Ovary (tissue), 9 donors: Measurements from ENCODE around the gene TET2. TPM values are rescaled to one million over a fixed set of nuclear protein-coding genes. Genes with fewer than 3 reads are reported as not detected.
A peak's percentile ranks its signal among the peaks of the same experiment; 100 is the strongest.

ENCODE experiments used
- DNase-seq, 5 donors: peaks; one replicate each; pipeline ENCODE4 v3.0.0-alpha.2; 2019 to 2020
- H3K27ac ChIP-seq, 2 donors: fragments of 200-600 bp; one replicate each; pipeline versions ENCODE4 v1.5.1 to v1.8.0; 2019 to 2022
- H3K27me3 ChIP-seq: fragments of 200-600 bp; one replicate; pipeline ENCODE4 v1.8.0; 2022
- H3K36me3 ChIP-seq: fragments of 200-600 bp; sonication (generic); one replicate; pipeline ENCODE4 v1.5.1; 2019
- H3K4me1 ChIP-seq: one replicate; pipeline ENCODE4 v1.8.1; 2013; ENCODE audit warnings: mild to moderate bottlenecking, moderate library complexity; ENCODE audit not compliant: insufficient read depth
- H3K4me3 ChIP-seq: fragments of 200-600 bp; sonication (generic); one replicate; pipeline ENCODE4 v1.5.1; 2017
- H3K9me3 ChIP-seq, 2 donors: fragments of 200-600 bp in 1 of 2; sonication (generic) in 1 of 2; one replicate each; pipeline versions ENCODE4 v1.5.1 to v1.8.1; 2013 to 2019; ENCODE audit warnings: mild to moderate bottlenecking in 1 of 2, moderate library complexity in 1 of 2
- CTCF ChIP-seq, 3 donors: fragments of 450-650 bp in 2 of 3; fragments of 200-600 bp in 1 of 3; IDR thresholded peaks; one replicate each; pipeline versions ENCODE4 v1.5.1 to v1.8.0; 2016 to 2022; ENCODE audit warnings: antibody characterized with exemption in 3 of 3, mild to moderate bottlenecking in 1 of 3
- EP300 ChIP-seq: sonication (generic); formaldehyde crosslinking; IDR thresholded peaks from one replicate; pipeline ENCODE4 v1.6.1; 2017; ENCODE audit warnings: antibody characterized with exemption
- POLR2A ChIP-seq: fragments of 450-650 bp; IDR thresholded peaks from one replicate; pipeline ENCODE4 v1.6.1; 2017; ENCODE audit warnings: antibody characterized with exemption, mild to moderate bottlenecking, moderate library complexity
- WGBS, 3 donors: extraction: QIAGEN DNeasy Blood & Tissue Kit in 1 of 3; methylation state at CpG; one replicate each; pipeline versions ENCODE4 v1.1.5 to v1.1.7; 2013 to 2017; 5-methylcytosine and 5-hydroxymethylcytosine counted together
- intact Hi-C, 4 donors: fragments of 100-400 bp; cut with DNase I; formaldehyde crosslinking; loops; one replicate each; pipeline versions ENCODE4 v1.11.0 to v1.15.1; 2022 to 2023
- polyA plus RNA-seq, 2 donors: library from polyadenylated mRNA; stranded (reverse); fragments of 200-250 nt in 1 of 2; fragments of 350-450 nt in 1 of 2; fragmentation: Illumina TruSeq in 1 of 2; extraction: RNeasy Lipid Tissue Mini Kit (QIAGEN cat#74804) in 1 of 2; gene quantifications; one replicate each; pipeline ENCODE4 v1.2.3, GENCODE V29; 2013 to 2014
- total RNA-seq, 7 donors: library from RNA; depleted of rRNA in 2 of 7; stranded (reverse); fragments of >200 nt in 2 of 7; fragmentation: NEBNext Ultra II Directional in 3 of 7; extraction: Animal tissue kit (Norgen Biotek cat#: 25700) in 3 of 7; gene quantifications; one replicate each; pipeline versions ENCODE4 v1.1.0 to v1.2.4, GENCODE V29; 2016 to 2023
- donor health status: DM: no; HTN: no; CAD: no; lungs with moderate emphysema.
- donor health status: DM: no; HTN: no; CAD: no.
- donor health status: Bipolar disorder and iron deficiency.
- donor health status: DM: yes; HTN: yes; CAD: no.
- donor health status: DM: no; HTN: no; CAD: no.
- donor health status: DM: yes; HTN: yes; CAD: no.

Gene TET2
- total and polyA plus RNA-seq, 9 donors: 3.7 to 20.8 (median 17.3) TPM

- WGBS, 3 donors: 25 to 29% (median 26%) methylated on average over 21 of the region's 21 CpGs
- no peaks in the 10 kb centered on the region for H3K36me3 ChIP-seq
- H3K4me1 ChIP-seq: peaks cover 3% of the 10 kb centered on the region
- peak overlapping the region in 1 of 2 donors; percentile 77 for H3K27ac ChIP-seq
- no peak for DNase-seq
- H3K27me3 ChIP-seq: no peaks in the 10 kb centered on the region
- peak overlapping the region; percentile 53 for H3K4me3 ChIP-seq
- no peaks in the 10 kb centered on the region for H3K9me3 ChIP-seq
- intact Hi-C loops: loop anchor here in 2 of 4 donors (5.0 kb wide), 1 partner anchor 327 kb away; the partner anchor contains the start of gene PPA2 (in 2 of the 2)
- TF ChIP-seq CTCF (IDR thresholded peaks at IDR 0.05): no peak
- TF ChIP-seq EP300: no peak
- TF ChIP-seq POLR2A: no peak
These were observed 1.3 kb upstream of the TET2 start for GRCh38 chr4:105145156-105145902.

- Histone ChIP-seq H3K9me3 (no peaks in the 10 kb centered on the region), H3K27me3 (no peaks in the 10 kb centered on the region), H3K27ac (peak overlapping the region; percentile 77 to 83), H3K36me3 (no peaks in the 10 kb centered on the region), H3K4me1 (peaks cover 6% of the 10 kb centered on the region), H3K4me3 (peak overlapping the region; percentile 53)
- 0 to 2% (median 0%) methylated on average over 25 of the region's 25 CpGs for whole genome bisulfite sequencing, 3 donors
- intact Hi-C loops: loop anchor here in 2 of 4 donors (5.0 kb wide), 1 partner anchor 326 kb away; the partner anchor contains the start of gene PPA2 (in 2 of the 2)
- peak in 1 of 5 donors; percentile 44 for DNase-seq
- no peak for TF ChIP-seq POLR2A
- TF ChIP-seq CTCF (IDR thresholded peaks at IDR 0.05): no peak
- TF ChIP-seq EP300: no peak
These were observed 787 bp upstream of the TET2 start for GRCh38 chr4:105145903-105146275.

GRCh38 chr4:105147016-105147552 is 408 bp downstream of the TET2 start:
- Histone ChIP-seq H3K9me3 (no peaks in the 10 kb centered on the region), H3K4me3 (peak overlapping the region; percentile 53), H3K27ac (peak overlapping the region; percentile 77 to 83), H3K27me3 (no peaks in the 10 kb centered on the region), H3K36me3 (no peaks in the 10 kb centered on the region), H3K4me1 (peaks cover 8% of the 10 kb centered on the region)
- TF ChIP-seq EP300: no peak
- WGBS, 3 donors: 0 to 1% (median 0%) methylated on average over 12 of the region's 12 CpGs
- no peak for DNase-seq
- intact Hi-C loops: loop anchor here in 2 of 4 donors (5.0 kb wide), 1 partner anchor 325 kb away; the partner anchor contains the start of gene PPA2 (in 2 of the 2)

GRCh38 chr4:105147553-105148161 is 981 bp downstream of the TET2 start:
- 0 to 1% (median 0%) methylated on average over 16 of the region's 16 CpGs for WGBS, 3 donors
- intact Hi-C loops: loop anchor here in 2 of 4 donors (5.0 kb wide), 1 partner anchor 325 kb away; the partner anchor contains the start of gene PPA2 (in 2 of the 2)
- peak in 4 of 5 donors; percentile 28 to 36 (median 34) for DNase-seq
- Histone ChIP-seq H3K9me3 (no peaks in the 10 kb centered on the region), H3K4me1 (peaks cover 8% of the 10 kb centered on the region), H3K27ac (peak overlapping the region; percentile 77 to 83), H3K36me3 (no peaks in the 10 kb centered on the region), H3K27me3 (no peaks in the 10 kb centered on the region), H3K4me3 (peak overlapping the region; percentile 53)
- no peak for TF ChIP-seq EP300

GRCh38 chr4:105148356-105148755 is 1.7 kb downstream of the TET2 start:
- Histone ChIP-seq H3K9me3 (no peaks in the 10 kb centered on the region), H3K27me3 (no peaks in the 10 kb centered on the region), H3K4me3 (peak overlapping the region; percentile 53), H3K4me1 (peaks cover 8% of the 10 kb centered on the region), H3K36me3 (no peaks in the 10 kb centered on the region), H3K27ac (no peak overlapping the region)
- intact Hi-C loops: loop anchor here in 2 of 4 donors (5.0 kb wide), 1 partner anchor 324 kb away; the partner anchor contains the start of gene PPA2 (in 2 of the 2)
- no peak for DNase-seq
- 18 to 20% (median 19%) methylated on average over 1 of the region's 1 CpG for WGBS, 3 donors
- TF ChIP-seq CTCF (IDR thresholded peaks at IDR 0.05) (no peak), POLR2A (no peak), EP300 (no peak)
